ENCODE results near the gene BAG3.
"Not testable (repeated sequence)": the region's sequence is repeated elsewhere in the genome, so short reads cannot be mapped to it uniquely, and the experiment has no call there.

Gene BAG3

GRCh38 chr10:119650692-119651513 is at the start of gene BAG3:
Gene BAG3, plus strand, starts transcription at chr10:119651380. Its CDS starts 296 bp downstream, at chr10:119651676.
- peak; percentile 81 for DNase-seq (ENCODE audit: low spot score)

GRCh38 chr10:119602241-119603095 is 48.7 kb upstream of the BAG3 start:
- no peak for DNase-seq (ENCODE audit: low spot score)

- no peak for DNase-seq (ENCODE audit: low spot score)
Measured at GRCh38 chr10:119604468-119604867, 46.7 kb upstream of the BAG3 start.

- DNase-seq (ENCODE audit: low spot score): peak; percentile 29
Measured at GRCh38 chr10:119608316-119609155, 42.6 kb upstream of the BAG3 start.

- no peak for DNase-seq (ENCODE audit: low spot score)
Measured at GRCh38 chr10:119609516-119609915, 41.7 kb upstream of the BAG3 start.

GRCh38 chr10:119611433-119611832 is 39.7 kb upstream of the BAG3 start:
- no peak for DNase-seq (ENCODE audit: low spot score)

GRCh38 chr10:119613741-119614140 is 37.4 kb upstream of the BAG3 start:
- no peak for DNase-seq (ENCODE audit: low spot score)

GRCh38 chr10:119614686-119615085 is 36.5 kb upstream of the BAG3 start:
- DNase-seq (ENCODE audit: low spot score): no peak

- no peak for DNase-seq (ENCODE audit: low spot score)
Measured at GRCh38 chr10:119616882-119617570, 34.2 kb upstream of the BAG3 start.

GRCh38 chr10:119619215-119619614 is 32.0 kb upstream of the BAG3 start:
- DNase-seq (ENCODE audit: low spot score): no peak

GRCh38 chr10:119619811-119620210 is 31.4 kb upstream of the BAG3 start:
- DNase-seq (ENCODE audit: low spot score): not testable (repeated sequence)

GRCh38 chr10:119620241-119621077 is 30.7 kb upstream of the BAG3 start:
- no peak for DNase-seq (ENCODE audit: low spot score)

- DNase-seq (ENCODE audit: low spot score): no peak
Measured at GRCh38 chr10:119621078-119621384, 30.1 kb upstream of the BAG3 start.

- DNase-seq (ENCODE audit: low spot score): no peak
Measured at GRCh38 chr10:119625570-119626280, 25.5 kb upstream of the BAG3 start.

- no peak for DNase-seq (ENCODE audit: low spot score)
Measured at GRCh38 chr10:119630300-119630699, 20.9 kb upstream of the BAG3 start.

- DNase-seq (ENCODE audit: low spot score): no peak
Measured at GRCh38 chr10:119633538-119634218, 17.5 kb upstream of the BAG3 start.

GRCh38 chr10:119634219-119634544 is 17.0 kb upstream of the BAG3 start:
- DNase-seq (ENCODE audit: low spot score): no peak

GRCh38 chr10:119637631-119638030 is 13.5 kb upstream of the BAG3 start:
- DNase-seq (ENCODE audit: low spot score): no peak

GRCh38 chr10:119638982-119639381 is 12.2 kb upstream of the BAG3 start:
- DNase-seq (ENCODE audit: low spot score): no peak

- no peak for DNase-seq (ENCODE audit: low spot score)
Measured at GRCh38 chr10:119640384-119640783, 10.8 kb upstream of the BAG3 start.

Measured in HuH-7.5 (cell line).